ENCODE measurements around the gene HOXC13.

The HOXC13 gene

GRCh38 chr12:53994264-53995001 is 55.8 kb downstream of the HOXC13 start:
- no peak for DNase-seq

- no peak for DNase-seq
Observed at GRCh38 chr12:53995002-53995377, 56.4 kb downstream of the HOXC13 start.

GRCh38 chr12:53995378-53996239 is 57.0 kb downstream of the HOXC13 start:
- no peak for DNase-seq
